22Rv1 (cell line): ENCODE results near the gene FBXL4.

Experiments
- H3K27ac ChIP-seq: fragments of 450-650 bp; 2 replicates; pipeline ENCODE4 v1.5.1; 2017
- CTCF ChIP-seq: fragments of 450-650 bp; IDR thresholded peaks from 2 replicates; pipeline ENCODE4 v1.5.1; 2017; ENCODE audit warnings: mild to moderate bottlenecking
- ZFX ChIP-seq: fragments of 450-650 bp; IDR thresholded peaks from 2 replicates; pipeline ENCODE4 v1.6.1; 2017; ENCODE audit warnings: antibody characterized with exemption, borderline replicate concordance

FBXL4 gene

GRCh38 chr6:98839781-98840361 lies 107.9 kb downstream of the FBXL4 start:
- H3K27ac ChIP-seq, result no peak overlapping the region

DNA sequence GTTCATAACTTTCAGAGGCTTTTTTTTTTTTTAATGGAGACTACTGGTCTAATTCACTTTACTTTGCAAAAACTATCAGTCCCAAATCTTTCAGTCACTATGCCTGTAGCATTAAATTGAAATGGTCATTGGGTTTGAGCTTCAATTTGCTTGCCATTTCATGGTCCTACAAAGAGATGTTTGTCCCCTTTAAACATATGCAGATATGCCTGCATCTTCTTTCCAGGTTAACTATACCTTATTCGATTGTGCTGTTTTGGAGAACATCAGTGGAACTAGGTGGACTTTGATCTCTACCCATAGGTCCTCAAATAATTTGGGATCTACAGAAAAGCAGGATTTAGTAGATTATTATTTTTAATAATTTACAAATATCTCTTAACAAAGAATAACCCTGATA lies 108.8 kb downstream of the FBXL4 start:
- no peak for TF ChIP-seq CTCF
- no peak for TF ChIP-seq ZFX
- no peak overlapping the region for H3K27ac ChIP-seq

More at GRCh38 chr6:98839781-98840361, 107.9 kb downstream of the FBXL4 start:
- peak; percentile 63 for TF ChIP-seq CTCF
- no peak for TF ChIP-seq ZFX

GRCh38 chr6:98838032-98838431 lies 109.7 kb downstream of the FBXL4 start:
- TF ChIP-seq ZFX, result no peak
- no peak for TF ChIP-seq CTCF

DNA sequence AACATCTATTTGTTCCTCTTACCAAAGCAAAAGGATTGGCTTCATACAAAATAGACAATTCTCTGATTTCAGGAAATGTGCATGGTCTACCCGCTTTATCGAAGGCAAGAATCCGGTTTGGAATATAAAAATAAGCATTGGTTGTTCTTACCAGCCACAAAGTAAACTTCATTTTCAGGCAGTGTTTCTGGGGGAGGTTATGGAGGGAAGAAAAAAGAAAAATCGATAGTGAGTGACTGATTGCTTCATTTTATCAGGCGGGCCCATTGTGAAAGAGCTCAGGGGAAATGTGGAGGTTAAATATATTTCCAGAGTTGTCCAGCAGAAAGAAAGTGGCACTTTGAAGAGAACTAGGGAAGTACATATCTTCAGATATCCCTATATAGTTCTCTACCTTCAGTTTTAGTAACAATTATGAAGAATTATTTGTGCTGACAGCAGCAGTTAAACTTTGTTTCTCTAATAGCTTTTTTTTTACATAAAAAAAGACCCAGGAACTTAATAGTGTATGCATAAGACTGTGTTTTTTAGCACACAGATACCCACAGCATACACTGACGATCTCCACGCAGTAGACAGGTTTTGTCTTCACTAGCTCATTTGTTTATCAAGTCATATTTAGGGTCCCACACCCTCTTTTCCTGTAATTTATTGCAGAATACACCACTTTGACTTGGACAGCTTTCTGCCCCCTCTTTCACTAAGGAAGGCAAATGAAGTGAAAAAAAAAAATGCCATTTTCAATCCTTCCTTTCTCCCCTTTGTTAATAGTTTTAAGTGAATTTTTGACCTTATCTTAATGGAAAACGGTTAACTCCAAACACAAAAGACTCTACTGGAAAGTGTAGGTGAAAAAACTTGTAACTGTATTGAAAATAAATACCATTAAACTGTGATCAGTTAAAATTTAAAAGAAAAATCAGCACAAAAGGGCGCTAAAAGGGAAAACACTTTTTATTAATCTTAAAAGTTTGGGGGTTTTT lies 110.5 kb downstream of the FBXL4 start:
- no peak overlapping the region for H3K27ac ChIP-seq
- no peak for TF ChIP-seq CTCF
- no peak for TF ChIP-seq ZFX

More at GRCh38 chr6:98838032-98838431, 109.7 kb downstream of the FBXL4 start:
- no peak overlapping the region for H3K27ac ChIP-seq

DNA sequence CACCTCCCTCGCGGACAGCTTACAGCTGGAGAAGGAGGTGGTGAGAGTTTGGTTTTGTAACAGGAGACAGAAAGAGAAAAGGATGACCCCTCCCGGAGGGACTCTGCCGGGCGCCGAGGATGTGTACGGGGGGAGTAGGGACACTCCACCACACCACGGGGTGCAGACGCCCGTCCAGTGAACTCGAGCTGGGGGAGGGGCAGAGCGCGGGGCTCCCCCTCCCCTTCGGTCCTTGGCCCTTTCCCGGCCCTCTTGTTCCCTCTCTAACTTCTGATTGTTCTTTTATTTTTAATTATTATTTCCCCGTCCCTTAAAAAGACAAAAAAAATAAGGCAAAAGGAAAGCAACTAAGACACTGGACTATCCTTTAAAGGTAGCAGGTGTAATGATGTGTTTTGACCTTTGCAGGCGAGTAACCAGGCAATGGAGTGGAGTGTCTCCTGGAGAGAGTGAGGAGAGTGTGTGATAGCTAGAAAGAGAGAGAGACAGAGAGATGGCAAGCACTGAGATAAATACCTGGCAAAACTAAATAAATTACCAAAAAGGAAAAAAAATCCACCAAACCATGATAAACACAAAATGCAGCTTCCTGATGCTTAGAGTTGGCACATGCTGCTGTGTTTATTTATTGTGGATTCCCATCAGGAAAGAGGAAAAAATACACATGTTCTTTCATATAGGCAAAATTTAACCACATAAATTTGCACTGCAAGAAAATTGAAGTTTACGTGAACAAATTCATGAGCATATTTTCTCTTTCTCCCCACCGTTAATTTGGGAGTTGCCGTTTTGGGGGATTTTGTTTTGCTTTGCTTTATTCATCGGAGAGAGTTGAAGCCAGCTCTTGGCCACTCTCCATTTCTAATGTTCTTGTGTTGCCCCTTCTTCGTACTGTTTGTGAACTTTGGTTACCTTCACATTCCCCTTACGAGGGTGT lies 111.5 kb downstream of the FBXL4 start:
- TF ChIP-seq ZFX, result no peak
- no peak for TF ChIP-seq CTCF
- no peak overlapping the region for H3K27ac ChIP-seq

GRCh38 chr6:98835149-98836024 lies 112.4 kb downstream of the FBXL4 start:
- no peak for TF ChIP-seq ZFX
- TF ChIP-seq CTCF, result no peak
- H3K27ac ChIP-seq, result peak overlapping the region; percentile 87
